GM18861 (cell line): Measurements from ENCODE around the gene KXD1.
A peak's percentile ranks its signal among the peaks of the same experiment; 100 is the strongest.
"Not testable (repeated sequence)": the region's sequence is repeated elsewhere in the genome, so short reads cannot be mapped to it uniquely, and the experiment has no call there.

Source experiments
- ATAC-seq: cut with Tn5 transposase; IDR thresholded peaks from one replicate; pipeline ENCODE4 v1.9.1; 2021; ENCODE audit not compliant: unreplicated experiment

The KXD1 gene

GRCh38 chr19:18576383-18576782 lies 18.7 kb downstream of the KXD1 start:
- no peak for ATAC-seq

GRCh38 chr19:18577365-18577914 lies 19.8 kb downstream of the KXD1 start:
- ATAC-seq: no peak

- ATAC-seq: no peak
Measured at GRCh38 chr19:18580311-18580710, 22.6 kb downstream of the KXD1 start.

- ATAC-seq: no peak
Measured at GRCh38 chr19:18586306-18586705, 28.6 kb downstream of the KXD1 start.

- ATAC-seq: no peak
Measured at GRCh38 chr19:18587561-18587960, 29.9 kb downstream of the KXD1 start.

GRCh38 chr19:18587962-18588610 lies 30.4 kb downstream of the KXD1 start:
- ATAC-seq: no peak

GRCh38 chr19:18588611-18589379 lies 31.1 kb downstream of the KXD1 start, which contains the start of gene REX1BD:
Gene REX1BD, plus strand, starts transcription at chr19:18588798. Its CDS starts 4 bp downstream, at chr19:18588802.
- peak; percentile 72 for ATAC-seq

GRCh38 chr19:18589380-18590272 lies 32.0 kb downstream of the KXD1 start:
- ATAC-seq: no peak

GRCh38 chr19:18590273-18591272 lies 32.9 kb downstream of the KXD1 start:
- no peak for ATAC-seq

GRCh38 chr19:18591735-18592385 lies 34.2 kb downstream of the KXD1 start:
- ATAC-seq: no peak

GRCh38 chr19:18592732-18593131 lies 35.1 kb downstream of the KXD1 start:
- not testable (repeated sequence) for ATAC-seq

GRCh38 chr19:18593367-18594095 lies 35.9 kb downstream of the KXD1 start:
- ATAC-seq: no peak

- peak; percentile 52 for ATAC-seq
Measured at GRCh38 chr19:18594096-18594823, 36.6 kb downstream of the KXD1 start.

- no peak for ATAC-seq
Measured at GRCh38 chr19:18594824-18595373, 37.2 kb downstream of the KXD1 start.

GRCh38 chr19:18595475-18595874 lies 37.8 kb downstream of the KXD1 start:
- ATAC-seq: no peak

GRCh38 chr19:18596752-18597157 lies 39.1 kb downstream of the KXD1 start:
- ATAC-seq: no peak

- no peak for ATAC-seq
Measured at GRCh38 chr19:18597809-18598660, 40.4 kb downstream of the KXD1 start.
